Neural crest cell (in vitro differentiated cells): ENCODE measurements around the gene UGT1A4. TPM values are rescaled to one million over a fixed set of nuclear protein-coding genes. Genes with fewer than 3 reads are reported as not detected.

Source experiments
- DNase-seq: peaks from one replicate; pipeline ENCODE4 v3.0.0; 2021; ENCODE audit warnings: low read depth, mixed read lengths, low spot score
- H3K27ac Mint-ChIP-seq: one replicate; pipeline ENCODE4 v1.8.0; 2021; ENCODE audit warnings: mild to moderate bottlenecking, mixed read lengths; ENCODE audit not compliant: unreplicated experiment
- H3K27me3 Mint-ChIP-seq: 2 replicates; pipeline ENCODE4 v1.8.0; 2021; ENCODE audit warnings: low read depth, mild to moderate bottlenecking, mixed read lengths
- H3K36me3 Mint-ChIP-seq: 2 replicates; pipeline ENCODE4 v1.8.0; 2021; ENCODE audit warnings: low read depth, mild to moderate bottlenecking, mixed read lengths
- H3K4me1 Mint-ChIP-seq: 2 replicates; pipeline ENCODE4 v1.8.0; 2021; ENCODE audit warnings: mixed read lengths
- H3K4me3 Mint-ChIP-seq: one replicate; pipeline ENCODE4 v1.8.0; 2021; ENCODE audit warnings: mild to moderate bottlenecking, mixed read lengths
- H3K9me3 Mint-ChIP-seq: 2 replicates; pipeline ENCODE4 v1.8.0; 2021; ENCODE audit warnings: mixed read lengths
- total RNA-seq: library from RNA; stranded (reverse); gene quantifications from 2 replicates; pipeline ENCODE4 v1.2.1, GENCODE V29; 2021
- TF ChIP-seq, protein P1 (sequence below): fragments of 200-600 bp; sonication (generic); conservative IDR thresholded peaks from 2 replicates; pipeline ENCODE4 v1.5.0; 2021; ENCODE audit warnings: antibody characterized with exemption, mild to moderate bottlenecking

Gene UGT1A4
- total RNA-seq, 1 donor from 2014 or later, result not detected

DNA sequence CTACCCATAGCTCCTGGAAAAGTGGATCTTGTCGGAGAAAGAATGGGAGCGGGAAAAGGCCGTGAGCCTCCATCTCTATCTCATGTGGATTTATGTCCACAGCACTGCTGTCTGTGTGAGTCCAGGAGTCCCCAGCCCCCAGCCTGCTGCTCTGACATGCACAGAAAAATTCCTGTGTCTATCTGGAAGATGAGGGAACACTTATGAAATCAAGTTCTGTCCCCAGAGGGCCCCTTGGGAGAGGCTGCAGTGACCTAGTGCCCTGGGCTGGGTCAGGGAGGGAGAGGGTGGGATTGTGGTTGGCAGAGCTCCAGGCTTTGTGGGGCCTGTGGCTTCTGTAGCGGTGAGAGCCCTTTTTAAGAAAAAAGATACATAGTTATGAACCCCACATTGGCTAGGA lies 98.2 kb downstream of the UGT1A4 start:
- Mint-ChIP-seq H3K4me1 (peaks cover 12% of the 10 kb centered on the region), H3K27ac (no peak overlapping the region), H3K36me3 (no peaks in the 10 kb centered on the region), H3K27me3 (no peaks in the 10 kb centered on the region), H3K9me3 (no peaks in the 10 kb centered on the region), H3K4me3 (no peak overlapping the region)
- no peak for DNase-seq
- TF ChIP-seq, protein P1, sequence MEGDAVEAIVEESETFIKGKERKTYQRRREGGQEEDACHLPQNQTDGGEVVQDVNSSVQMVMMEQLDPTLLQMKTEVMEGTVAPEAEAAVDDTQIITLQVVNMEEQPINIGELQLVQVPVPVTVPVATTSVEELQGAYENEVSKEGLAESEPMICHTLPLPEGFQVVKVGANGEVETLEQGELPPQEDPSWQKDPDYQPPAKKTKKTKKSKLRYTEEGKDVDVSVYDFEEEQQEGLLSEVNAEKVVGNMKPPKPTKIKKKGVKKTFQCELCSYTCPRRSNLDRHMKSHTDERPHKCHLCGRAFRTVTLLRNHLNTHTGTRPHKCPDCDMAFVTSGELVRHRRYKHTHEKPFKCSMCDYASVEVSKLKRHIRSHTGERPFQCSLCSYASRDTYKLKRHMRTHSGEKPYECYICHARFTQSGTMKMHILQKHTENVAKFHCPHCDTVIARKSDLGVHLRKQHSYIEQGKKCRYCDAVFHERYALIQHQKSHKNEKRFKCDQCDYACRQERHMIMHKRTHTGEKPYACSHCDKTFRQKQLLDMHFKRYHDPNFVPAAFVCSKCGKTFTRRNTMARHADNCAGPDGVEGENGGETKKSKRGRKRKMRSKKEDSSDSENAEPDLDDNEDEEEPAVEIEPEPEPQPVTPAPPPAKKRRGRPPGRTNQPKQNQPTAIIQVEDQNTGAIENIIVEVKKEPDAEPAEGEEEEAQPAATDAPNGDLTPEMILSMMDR, result no peak

DNA sequence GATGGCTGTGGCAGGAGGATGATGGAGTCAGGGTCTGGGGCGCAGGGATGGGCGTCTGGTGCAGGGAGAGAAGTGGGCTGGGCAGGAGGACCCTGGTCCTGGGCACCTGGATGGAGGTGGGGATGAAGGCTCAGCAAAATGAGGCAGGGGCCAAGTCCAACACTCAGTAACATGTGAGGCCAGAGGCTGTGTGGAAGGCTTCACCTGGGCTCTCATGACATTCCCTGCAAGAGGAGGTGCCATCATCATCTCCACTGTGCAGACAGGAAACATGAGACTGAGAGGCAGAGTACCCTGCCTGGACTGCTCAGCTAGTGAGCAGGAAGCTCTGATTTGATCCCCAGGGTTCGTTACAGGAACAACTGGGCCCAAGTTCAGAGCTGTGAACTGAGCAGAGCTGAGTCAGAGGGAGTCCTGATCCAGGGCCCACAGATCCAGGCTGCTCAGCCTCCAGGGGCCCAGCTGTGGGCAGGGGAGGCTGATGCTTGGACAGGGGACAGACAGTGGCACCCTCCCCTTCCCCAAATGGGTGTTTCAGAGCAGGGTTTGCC lies 98.9 kb downstream of the UGT1A4 start:
- Mint-ChIP-seq H3K4me1 (peaks cover 12% of the 10 kb centered on the region), H3K27ac (no peak overlapping the region), H3K9me3 (no peaks in the 10 kb centered on the region), H3K27me3 (no peaks in the 10 kb centered on the region), H3K4me3 (no peak overlapping the region), H3K36me3 (no peaks in the 10 kb centered on the region)
- no peak for DNase-seq
- TF ChIP-seq, protein P1, result no peak

DNA sequence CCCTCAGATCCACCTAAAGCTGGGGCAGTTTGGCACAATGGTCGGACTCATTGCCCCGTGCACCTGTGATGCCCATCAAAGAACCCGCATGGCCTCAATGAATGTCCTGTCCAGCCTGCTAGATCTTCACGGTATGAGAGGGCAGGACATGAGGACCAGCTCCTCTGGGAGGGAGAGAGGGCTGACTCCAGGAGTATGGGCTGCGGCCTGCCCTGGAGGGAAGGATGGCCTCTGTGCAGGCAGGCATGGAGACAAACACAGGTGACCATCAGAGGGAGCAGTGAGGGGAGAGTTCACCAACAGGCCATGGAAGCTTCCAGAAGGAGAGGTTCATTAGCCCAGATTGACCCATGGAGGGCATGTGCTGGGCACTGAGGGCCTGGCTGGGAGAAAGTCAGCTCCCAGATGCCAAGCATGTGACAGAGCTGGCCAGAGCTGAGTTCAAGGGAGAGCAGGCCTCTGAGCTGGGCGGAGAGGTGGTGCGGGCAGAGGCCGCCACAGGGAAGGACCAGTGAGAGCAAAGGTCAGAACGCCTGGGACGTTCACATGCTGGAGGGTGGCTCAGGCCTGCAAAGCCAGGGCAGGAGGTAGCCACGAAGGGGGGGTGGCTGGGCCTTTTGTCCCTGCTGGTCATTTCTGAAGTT lies 99.6 kb downstream of the UGT1A4 start:
- H3K4me3 Mint-ChIP-seq, result no peak overlapping the region
- DNase-seq, result no peak
- H3K27ac Mint-ChIP-seq, result no peak overlapping the region
- peaks cover 12% of the 10 kb centered on the region for H3K4me1 Mint-ChIP-seq
- no peaks in the 10 kb centered on the region for H3K27me3 Mint-ChIP-seq
- no peaks in the 10 kb centered on the region for H3K36me3 Mint-ChIP-seq
- TF ChIP-seq, protein P1, result no peak
- H3K9me3 Mint-ChIP-seq, result no peaks in the 10 kb centered on the region

DNA sequence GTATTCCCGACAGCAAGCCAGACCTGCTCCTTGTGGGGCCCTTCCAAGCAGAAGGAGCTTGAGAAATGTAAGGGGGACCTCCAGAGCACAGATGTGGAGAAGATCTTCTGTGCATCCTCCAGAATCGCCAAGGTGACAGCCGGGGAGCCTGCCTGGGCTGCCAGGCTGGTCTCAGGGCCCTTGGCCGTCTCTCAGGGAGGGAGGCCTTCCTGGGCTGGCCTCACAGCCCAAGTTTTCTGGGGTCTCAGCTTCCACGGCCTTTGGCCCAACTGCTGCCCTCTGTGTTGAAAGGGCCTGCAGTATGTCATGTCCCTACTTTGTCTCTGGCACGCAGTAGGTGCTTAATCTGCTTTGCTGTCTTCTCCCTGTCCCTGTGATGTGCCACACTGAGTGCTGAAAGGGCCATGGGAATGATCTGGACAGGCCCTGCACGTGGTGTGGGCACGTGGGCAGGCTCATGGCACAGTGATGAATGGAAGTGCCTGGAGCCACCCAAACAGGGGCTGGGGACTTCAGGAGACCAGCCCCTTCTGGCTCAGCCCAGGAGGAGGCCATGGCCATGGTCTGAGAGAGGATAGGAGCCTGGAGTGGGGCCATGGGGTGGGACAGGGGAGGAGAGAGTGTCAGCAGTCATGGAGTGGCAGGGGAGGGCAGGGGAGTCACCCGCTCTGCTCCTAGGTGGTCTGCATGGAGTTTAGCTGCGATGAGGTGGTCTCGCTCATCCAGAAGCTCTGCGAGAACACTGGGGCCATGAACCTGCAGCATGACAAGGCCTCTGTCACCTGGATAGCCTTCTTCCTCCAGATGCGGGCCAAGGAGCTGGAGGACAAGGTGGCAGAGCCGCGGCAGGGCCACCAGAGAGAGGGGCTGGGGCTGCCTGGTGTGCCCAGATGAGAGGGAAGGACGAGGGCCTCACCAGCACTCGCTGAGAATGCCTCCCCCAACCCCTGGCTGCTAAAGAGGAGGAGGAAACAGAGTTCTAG lies 100.4 kb downstream of the UGT1A4 start:
- no peak for DNase-seq
- H3K36me3 Mint-ChIP-seq, result no peaks in the 10 kb centered on the region
- peaks cover 12% of the 10 kb centered on the region for H3K4me1 Mint-ChIP-seq
- TF ChIP-seq, protein P1, result no peak
- H3K9me3 Mint-ChIP-seq, result no peaks in the 10 kb centered on the region
- H3K4me3 Mint-ChIP-seq, result no peak overlapping the region
- no peaks in the 10 kb centered on the region for H3K27me3 Mint-ChIP-seq
- H3K27ac Mint-ChIP-seq, result no peak overlapping the region

DNA sequence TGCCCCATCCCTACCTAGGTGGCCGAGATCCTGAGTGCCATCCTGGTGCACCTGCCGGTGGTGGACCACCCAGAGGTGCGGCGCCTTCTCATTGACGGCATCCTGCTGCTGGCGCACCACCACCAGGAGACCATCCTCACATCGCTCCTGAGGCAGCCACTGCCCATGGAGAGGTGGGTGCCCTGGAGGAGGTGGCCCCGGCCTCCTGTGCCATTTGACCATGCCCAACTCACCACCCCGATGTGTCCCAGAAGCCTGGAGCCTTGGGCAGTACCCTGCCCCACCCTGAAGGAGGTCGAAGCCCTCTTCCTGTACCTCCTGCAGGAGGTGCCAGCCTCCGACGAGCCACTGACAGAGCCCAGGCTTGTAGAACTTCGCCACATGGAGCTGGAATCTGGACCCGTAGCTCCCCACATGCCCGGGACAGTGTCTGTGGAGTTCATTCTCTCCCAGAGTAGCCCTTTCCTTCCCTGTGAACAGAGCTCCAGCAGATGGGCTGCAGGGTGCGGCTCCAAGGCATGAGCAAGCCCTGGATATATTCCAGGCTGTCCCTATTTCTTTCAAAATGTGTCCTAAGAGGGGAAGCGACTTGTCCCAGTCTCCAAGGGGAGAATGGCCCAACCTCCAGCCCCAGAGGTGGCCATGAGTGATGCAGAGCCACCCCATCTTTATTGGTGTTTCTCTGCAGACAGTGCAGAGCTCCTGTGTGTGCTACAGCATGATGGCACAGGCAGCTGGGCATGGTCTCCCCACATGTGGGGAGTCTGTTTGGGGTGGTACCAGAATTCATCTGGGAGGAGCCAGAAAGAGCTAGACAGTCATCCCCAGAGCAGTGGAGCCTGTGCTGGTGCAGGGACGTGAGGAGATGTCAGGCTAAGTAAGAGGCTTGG lies 101.6 kb downstream of the UGT1A4 start:
- H3K9me3 Mint-ChIP-seq, result no peaks in the 10 kb centered on the region
- no peak for DNase-seq
- TF ChIP-seq, protein P1, result no peak

More for the DNA sequence above, 101.6 kb downstream of the UGT1A4 start:
- Mint-ChIP-seq H3K27me3 (no peaks in the 10 kb centered on the region), H3K27ac (peak overlapping the region; percentile 57), H3K4me1 (peaks cover 12% of the 10 kb centered on the region), H3K36me3 (no peaks in the 10 kb centered on the region), H3K4me3 (no peak overlapping the region)
